Esophagus mucosa (tissue), 1 donor: Measurements from ENCODE around the gene VGLL2. TPM values are rescaled to one million over a fixed set of nuclear protein-coding genes. Genes with fewer than 3 reads are reported as not detected.
A peak's percentile ranks its signal among the peaks of the same experiment; 100 is the strongest.
"Not testable (repeated sequence)": the region's sequence is repeated elsewhere in the genome, so short reads cannot be mapped to it uniquely, and the experiment has no call there.

Source experiments
- ATAC-seq: fragments of 200-7000 bp; cut with Tn5 transposase; one replicate; pipeline ENCODE4 v1.9.1; 2020
- total RNA-seq: library from RNA; stranded (reverse); gene quantifications from one replicate; pipeline ENCODE4 v1.2.4, GENCODE V29; 2023
- donor health status: DM: yes; HTN: yes; CAD: no.

Gene VGLL2, protein sequence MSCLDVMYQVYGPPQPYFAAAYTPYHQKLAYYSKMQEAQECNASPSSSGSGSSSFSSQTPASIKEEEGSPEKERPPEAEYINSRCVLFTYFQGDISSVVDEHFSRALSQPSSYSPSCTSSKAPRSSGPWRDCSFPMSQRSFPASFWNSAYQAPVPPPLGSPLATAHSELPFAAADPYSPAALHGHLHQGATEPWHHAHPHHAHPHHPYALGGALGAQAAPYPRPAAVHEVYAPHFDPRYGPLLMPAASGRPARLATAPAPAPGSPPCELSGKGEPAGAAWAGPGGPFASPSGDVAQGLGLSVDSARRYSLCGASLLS
- total RNA-seq, result not detected

DNA sequence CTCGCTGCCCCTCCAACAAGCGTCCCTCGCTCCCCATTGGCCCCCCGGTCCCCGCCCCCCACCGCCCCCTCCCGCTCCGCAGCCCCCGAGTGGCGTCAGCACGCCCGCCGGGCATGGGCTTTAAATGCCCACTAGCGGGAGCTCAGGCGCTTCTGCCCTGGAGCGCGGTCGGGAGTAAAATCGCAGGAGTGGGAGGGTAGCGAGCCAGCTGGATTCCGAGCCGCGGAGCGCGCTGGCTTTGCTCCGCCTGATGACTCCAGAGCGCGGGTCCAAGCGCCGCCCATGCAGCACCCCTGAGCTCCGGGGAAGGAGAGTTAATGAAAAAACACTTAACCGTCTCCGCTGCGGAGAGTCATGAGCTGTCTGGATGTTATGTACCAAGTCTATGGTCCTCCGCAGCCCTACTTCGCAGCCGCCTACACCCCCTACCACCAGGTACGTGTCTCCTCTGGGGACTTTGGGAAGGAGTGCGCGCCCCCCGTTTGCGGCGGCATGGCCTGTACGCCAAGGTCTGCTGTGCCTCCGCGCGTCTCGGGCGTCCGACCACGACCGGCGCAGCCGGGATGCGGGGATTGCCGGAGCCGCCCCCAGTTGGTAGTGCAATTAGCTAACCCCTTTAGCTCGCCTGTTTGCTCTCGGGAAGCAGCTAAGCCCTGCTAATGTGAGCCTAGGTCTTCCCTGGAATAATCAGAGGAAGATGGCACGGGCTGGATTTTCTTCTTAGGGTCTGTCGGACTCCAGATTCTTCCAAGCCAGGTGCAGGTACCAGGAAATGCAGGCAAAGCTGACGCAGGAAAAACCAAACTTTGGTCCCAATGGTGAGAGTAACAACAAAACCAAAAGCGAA is at the start of gene VGLL2:
TSS of gene VGLL2 (plus strand) at position 149 of the 847 bp plus-strand sequence. CDS start at position 355, 206 bp downstream.
- peak; percentile 42 for ATAC-seq

- ATAC-seq, result no peak
These were observed 42.5 kb upstream of the VGLL2 start for GRCh38 chr6:117222861-117223260.

DNA sequence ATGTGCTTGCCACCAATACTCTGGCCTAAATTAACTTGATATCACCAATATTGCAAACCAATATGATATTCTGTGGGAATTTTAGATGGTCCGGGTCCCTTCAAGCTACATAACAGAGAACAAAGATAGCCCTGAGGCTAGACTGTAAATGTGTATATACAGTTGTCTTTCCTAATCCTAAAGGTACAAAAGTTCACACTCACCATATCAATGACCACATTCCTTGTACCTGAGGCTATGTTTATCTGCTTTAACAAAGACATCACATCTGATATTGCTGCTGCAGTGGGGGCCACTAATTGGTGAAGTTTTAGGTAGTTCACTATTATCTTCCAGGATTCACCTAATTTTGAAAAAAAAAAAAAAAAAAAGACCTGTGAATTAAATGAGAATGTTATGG is 38.6 kb upstream of the VGLL2 start:
- no peak for ATAC-seq

GRCh38 chr6:117227245-117227962 is 38.0 kb upstream of the VGLL2 start:
- ATAC-seq, result no peak

DNA sequence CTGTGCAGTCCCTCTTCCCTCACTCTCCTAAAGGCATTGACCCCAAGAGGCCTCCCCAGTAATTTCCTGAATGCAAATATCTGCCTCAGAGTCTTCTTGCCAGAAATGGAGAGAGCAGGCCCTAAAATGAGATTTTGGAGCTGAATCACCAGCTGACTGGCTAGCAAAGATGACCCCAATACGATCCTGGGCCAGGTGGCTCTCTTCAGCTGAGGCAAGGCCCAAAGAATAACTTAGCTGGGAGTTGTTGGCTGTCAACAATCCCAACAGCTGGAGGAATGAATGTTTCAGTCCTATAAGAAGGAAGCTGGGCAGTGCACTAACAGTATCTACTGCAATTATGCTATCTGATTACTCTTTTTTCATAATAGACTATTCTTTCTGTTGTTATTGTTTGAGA is 37.2 kb upstream of the VGLL2 start:
- ATAC-seq, result no peak

DNA sequence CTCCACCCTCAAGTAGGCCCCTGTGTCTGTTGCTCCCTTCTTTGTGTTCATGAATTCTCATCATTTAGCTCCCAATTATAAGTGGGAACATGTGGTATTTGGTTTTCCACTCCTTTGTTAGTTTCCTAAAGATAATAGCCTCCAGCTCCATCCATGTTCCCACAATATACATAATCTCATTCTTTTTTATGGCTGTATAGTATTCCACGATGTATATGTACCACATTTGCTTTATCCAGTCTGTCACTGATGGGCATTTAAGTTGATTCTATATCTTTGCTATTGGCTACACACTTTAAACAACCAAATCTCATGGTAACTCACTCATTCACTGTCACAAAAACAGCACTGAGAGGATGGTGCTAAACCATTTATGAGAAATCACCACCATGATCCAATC is 35.5 kb upstream of the VGLL2 start:
- ATAC-seq, result no peak

- ATAC-seq, result no peak
These were observed 33.9 kb upstream of the VGLL2 start for GRCh38 chr6:117231466-117231865.

- no peak for ATAC-seq
These were observed 33.2 kb upstream of the VGLL2 start for GRCh38 chr6:117232196-117232595.

DNA sequence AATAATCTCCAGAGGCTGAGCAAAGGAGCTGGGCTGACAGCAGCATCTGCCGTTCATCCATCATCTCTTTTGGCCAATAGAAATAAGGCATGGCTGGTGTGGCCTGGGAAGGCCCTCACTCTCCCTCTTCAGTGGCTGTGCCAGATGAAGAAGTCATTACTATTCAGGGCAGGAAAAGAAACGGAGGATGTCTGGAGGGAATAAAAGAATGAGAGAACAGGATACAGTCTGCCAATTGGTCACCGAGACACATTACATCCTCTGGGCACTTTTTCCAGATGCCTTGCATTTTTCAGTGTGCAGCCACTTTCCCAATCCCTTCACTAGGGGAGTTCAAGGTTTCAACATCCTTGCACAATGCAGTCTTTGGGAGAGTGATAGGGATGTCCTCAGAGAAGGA is 32.2 kb upstream of the VGLL2 start:
- ATAC-seq, result no peak

DNA sequence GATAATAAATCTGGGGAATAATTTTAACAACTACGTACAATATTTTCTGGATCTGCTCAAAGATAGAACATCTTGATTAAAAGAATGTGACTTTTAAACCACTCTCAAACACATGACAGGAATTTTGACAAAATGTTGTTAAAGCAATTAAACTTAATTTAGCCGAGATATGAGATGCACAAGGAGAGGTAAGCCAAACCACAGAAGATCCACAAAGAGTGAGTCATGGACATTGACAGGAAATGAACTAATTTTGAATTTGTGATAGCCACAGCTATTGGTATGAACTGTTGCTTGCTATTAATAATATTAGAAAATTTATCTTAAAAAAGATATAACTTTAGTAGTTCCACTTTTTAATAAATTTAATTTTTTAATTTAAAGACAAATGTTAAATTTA is 27.8 kb upstream of the VGLL2 start:
- ATAC-seq, result no peak

- ATAC-seq, result not testable (repeated sequence)
These were observed 20.8 kb upstream of the VGLL2 start for GRCh38 chr6:117244571-117244970.

- ATAC-seq, result not testable (repeated sequence)
These were observed 20.4 kb upstream of the VGLL2 start for GRCh38 chr6:117244979-117245378.

GRCh38 chr6:117253785-117254184 is 11.6 kb upstream of the VGLL2 start:
- ATAC-seq, result no peak

GRCh38 chr6:117262799-117263198 is 2.6 kb upstream of the VGLL2 start:
- no peak for ATAC-seq

DNA sequence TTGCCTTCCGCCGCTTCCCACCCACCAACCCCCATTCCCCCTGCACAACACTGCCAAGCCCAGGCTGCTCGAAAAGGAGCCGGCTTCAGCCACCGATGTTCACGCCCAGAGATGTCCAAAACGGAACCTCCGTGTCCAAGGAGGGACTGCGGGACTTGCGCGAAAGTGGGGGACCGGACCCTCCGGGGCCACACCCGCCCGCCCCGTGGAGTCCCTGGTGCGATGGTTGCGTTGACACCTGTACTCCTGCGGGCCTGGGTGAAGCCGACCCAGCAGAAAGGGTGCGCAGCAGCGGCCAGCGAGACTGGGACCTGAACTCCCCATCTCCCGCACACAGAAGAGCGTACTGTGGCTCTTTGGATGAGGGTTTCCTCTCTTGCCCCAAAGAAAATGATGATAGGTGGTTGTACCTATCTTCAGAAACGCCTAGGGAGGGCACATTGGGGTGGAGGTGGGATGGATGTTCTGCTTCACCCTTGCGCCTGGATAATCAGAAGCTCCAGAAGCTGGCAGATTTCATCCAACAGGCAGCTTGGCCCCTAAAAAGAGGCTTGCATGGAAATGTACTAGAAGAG is 1.9 kb upstream of the VGLL2 start:
- ATAC-seq, result no peak

- no peak for ATAC-seq
These were observed 1.0 kb upstream of the VGLL2 start for GRCh38 chr6:117264369-117264691.

DNA sequence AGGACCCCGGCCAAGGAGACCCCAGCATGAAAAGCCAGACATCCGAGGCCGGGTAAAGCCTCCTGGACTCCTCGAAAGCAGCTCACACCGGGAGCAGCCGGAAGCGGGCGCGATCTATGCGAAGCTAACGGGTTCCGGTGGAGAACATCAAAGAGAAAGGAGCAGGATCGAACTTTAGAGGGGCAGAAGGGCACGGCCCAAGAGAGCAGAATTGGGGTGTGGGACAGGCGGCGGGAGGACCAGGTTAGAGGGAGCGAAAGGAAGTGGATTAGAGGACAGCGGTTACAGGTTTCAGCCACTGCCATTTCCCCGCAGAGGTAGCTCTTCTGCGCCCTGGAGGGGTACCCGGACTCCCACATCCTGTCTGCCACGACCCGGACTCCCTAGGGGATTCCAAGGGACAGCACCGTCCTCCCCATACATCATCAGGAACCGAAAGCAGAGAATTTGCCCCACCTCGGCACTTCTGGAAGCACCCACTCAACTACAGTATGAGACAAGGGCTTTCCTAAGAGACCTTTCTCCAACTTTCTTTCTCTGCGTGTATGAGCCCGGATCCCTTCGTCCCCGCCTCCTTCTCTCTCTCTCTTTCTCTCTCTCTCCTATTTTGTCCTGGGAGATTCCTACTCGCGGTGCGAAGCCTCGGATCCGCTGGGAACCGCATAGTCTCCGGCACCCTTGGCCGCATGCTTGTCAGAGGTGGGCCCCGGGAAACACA is 507 bp upstream of the VGLL2 start:
- no peak for ATAC-seq

DNA sequence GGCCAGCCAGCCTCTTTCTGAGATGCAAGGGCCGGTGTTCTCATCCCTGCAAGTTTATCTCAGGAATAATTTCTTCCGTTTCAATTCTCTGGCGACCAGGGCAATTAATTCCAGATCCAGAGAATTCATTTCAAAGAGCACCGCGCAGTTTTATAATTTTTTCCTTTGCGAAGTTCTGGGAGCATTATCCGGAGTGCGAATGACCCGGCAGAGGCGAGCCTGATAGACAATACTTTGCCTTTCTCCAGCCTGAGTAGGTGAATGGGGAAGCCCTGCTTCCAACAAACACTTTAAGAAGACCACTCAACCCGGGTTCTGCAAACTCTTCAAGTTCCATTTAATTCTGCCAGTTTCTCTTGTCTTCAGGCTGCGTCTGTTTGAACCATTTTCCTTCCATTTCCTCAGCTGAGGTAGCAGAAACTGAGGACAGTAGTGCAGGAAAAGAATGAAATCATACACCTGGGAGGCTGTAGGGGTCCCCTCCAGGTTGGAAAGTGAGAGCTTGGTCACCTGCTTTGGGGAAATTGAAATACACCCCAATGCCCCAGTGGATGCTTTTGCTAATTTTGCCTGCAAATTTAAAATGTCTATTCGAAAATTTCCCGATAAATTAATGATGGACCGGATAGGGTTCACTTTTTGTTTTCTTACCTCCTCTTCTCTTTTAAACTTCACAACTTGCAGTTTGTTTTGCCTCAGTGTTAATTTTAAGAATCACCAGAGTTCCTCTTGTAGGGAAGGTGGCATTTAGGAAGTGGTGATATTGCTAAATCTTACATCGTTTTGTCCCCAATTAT is 1.1 kb downstream of the VGLL2 start:
- ATAC-seq, result no peak

DNA sequence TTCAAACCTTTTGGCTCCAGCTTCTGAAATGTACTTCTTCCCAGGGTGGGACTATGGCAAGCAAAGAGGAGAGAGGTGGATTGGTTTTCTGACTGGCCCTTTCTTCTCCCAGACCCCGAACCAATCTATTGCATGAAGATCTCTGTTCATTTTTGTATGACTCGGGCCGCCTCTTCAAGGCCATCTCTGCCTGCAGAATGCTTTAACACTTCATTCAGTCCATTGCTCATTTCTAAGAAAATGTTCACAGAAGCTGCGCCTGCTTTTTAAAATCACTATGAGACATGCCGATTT is 1.6 kb downstream of the VGLL2 start:
- no peak for ATAC-seq

GRCh38 chr6:117267766-117268534 is 2.6 kb downstream of the VGLL2 start:
- ATAC-seq, result no peak

GRCh38 chr6:117268924-117269323 is 3.6 kb downstream of the VGLL2 start:
- no peak for ATAC-seq
